ENCODE data around the gene VAV2.

The VAV2 gene

GRCh38 chr9:133850937-133851336 lies 141.2 kb downstream of the VAV2 start:
- no peak for DNase-seq (ENCODE audit: low read depth)

GRCh38 chr9:133850161-133850560 lies 142.0 kb downstream of the VAV2 start:
- DNase-seq (ENCODE audit: low read depth) = no peak

GRCh38 chr9:133849110-133849670 lies 142.9 kb downstream of the VAV2 start:
- no peak for DNase-seq (ENCODE audit: low read depth)

GRCh38 chr9:133848471-133849109 lies 143.5 kb downstream of the VAV2 start:
- no peak for DNase-seq (ENCODE audit: low read depth)

GRCh38 chr9:133846483-133847090 lies 145.5 kb downstream of the VAV2 start:
- DNase-seq (ENCODE audit: low read depth) = no peak

- no peak for DNase-seq (ENCODE audit: low read depth)
Observed at GRCh38 chr9:133845440-133845839, 146.7 kb downstream of the VAV2 start.

- no peak for DNase-seq (ENCODE audit: low read depth)
Observed at GRCh38 chr9:133844881-133845410, 147.2 kb downstream of the VAV2 start.

GRCh38 chr9:133844398-133844784 lies 147.7 kb downstream of the VAV2 start:
- no peak for DNase-seq (ENCODE audit: low read depth)

GRCh38 chr9:133843751-133844397 lies 148.2 kb downstream of the VAV2 start:
- DNase-seq (ENCODE audit: low read depth) = no peak

GRCh38 chr9:133843250-133843649 lies 148.9 kb downstream of the VAV2 start:
- no peak for DNase-seq (ENCODE audit: low read depth)

- DNase-seq (ENCODE audit: low read depth) = no peak
Observed at GRCh38 chr9:133842721-133843227, 149.3 kb downstream of the VAV2 start.

- DNase-seq (ENCODE audit: low read depth) = no peak
Observed at GRCh38 chr9:133842174-133842573, 149.9 kb downstream of the VAV2 start.

- DNase-seq (ENCODE audit: low read depth) = no peak
Observed at GRCh38 chr9:133841167-133841812, 150.8 kb downstream of the VAV2 start.

- DNase-seq (ENCODE audit: low read depth) = no peak
Observed at GRCh38 chr9:133839822-133840329, 152.2 kb downstream of the VAV2 start.

GRCh38 chr9:133838859-133839507 lies 153.1 kb downstream of the VAV2 start:
- no peak for DNase-seq (ENCODE audit: low read depth)

- no peak for DNase-seq (ENCODE audit: low read depth)
Observed at GRCh38 chr9:133837627-133838597, 154.2 kb downstream of the VAV2 start.

GRCh38 chr9:133836818-133837217 lies 155.3 kb downstream of the VAV2 start:
- no peak for DNase-seq (ENCODE audit: low read depth)

GRCh38 chr9:133836001-133836758 lies 155.9 kb downstream of the VAV2 start:
- no peak for DNase-seq (ENCODE audit: low read depth)

GRCh38 chr9:133835262-133835901 lies 156.7 kb downstream of the VAV2 start:
- no peak for DNase-seq (ENCODE audit: low read depth)
